SK-N-SH (cell line): ENCODE results near the gene FRAS1.

Experiments
- CTCF ChIP-seq: fragments of 200-600 bp; sonication (generic); IDR thresholded peaks from 2 replicates; pipeline ENCODE4 v1.6.1; 2017; ENCODE audit warnings: antibody characterized with exemption, mild to moderate bottlenecking, moderate library complexity
- REST ChIP-seq: IDR thresholded peaks from 2 replicates; pipeline ENCODE4 v1.6.1; 2012; ENCODE audit warnings: mild to moderate bottlenecking, low read depth, low read length, moderate library complexity
- TAF1 ChIP-seq: IDR thresholded peaks from 2 replicates; pipeline ENCODE4 v1.6.1; 2012; ENCODE audit warnings: low read depth, mild to moderate bottlenecking, low read length, moderate library complexity, borderline replicate concordance

GRCh38 chr4:78459327-78459726 is 402.2 kb downstream of the FRAS1 start:
- no peak for TF ChIP-seq CTCF
- TF ChIP-seq REST, result no peak
- no peak for TF ChIP-seq TAF1
